ENCODE data around the gene ADARB1. TPM values are rescaled to one million over a fixed set of nuclear protein-coding genes. Genes with fewer than 3 reads are reported as not detected.

The ADARB1 gene
- total RNA-seq, 2 donors from 2014 or later, result 28.7 to 38.5 TPM

Other genes with a start within 250 kb of the ADARB1 start
- gene PTTG1IP, start 200.9 kb upstream of the ADARB1 start, total RNA-seq, result 10 to 100 TPM; 69.4 to 81.7 TPM
- gene ITGB2, start 153.7 kb upstream of the ADARB1 start, total RNA-seq, result 1,000 to 10,000 TPM in 1 of 2 donors, 100 to 1,000 TPM in 1; 448 to 1,246 TPM
- gene SLX9, start 134.6 kb upstream of the ADARB1 start, total RNA-seq, result 10 to 100 TPM; 43.5 to 83.6 TPM
- gene POFUT2, start 213.3 kb downstream of the ADARB1 start, total RNA-seq, result 10 to 100 TPM; 16.5 to 23.5 TPM

All from natural killer cell treated with Interleukin-12 subunit alpha and Interleukin-12 subunit beta and Interleukin-15 and Interleukin-18, amount 100 ng/mL, for 72 hours (primary cell).